Dedifferentiated amniotic fluid mesenchymal stem cell (primary cell): Measurements from ENCODE around the gene STIP1.

Experiments
- DNase-seq: peaks from one replicate; pipeline ENCODE4 v3.0.0-alpha.2; 2016; ENCODE audit errors: extremely low spot score

Gene STIP1

DNA sequence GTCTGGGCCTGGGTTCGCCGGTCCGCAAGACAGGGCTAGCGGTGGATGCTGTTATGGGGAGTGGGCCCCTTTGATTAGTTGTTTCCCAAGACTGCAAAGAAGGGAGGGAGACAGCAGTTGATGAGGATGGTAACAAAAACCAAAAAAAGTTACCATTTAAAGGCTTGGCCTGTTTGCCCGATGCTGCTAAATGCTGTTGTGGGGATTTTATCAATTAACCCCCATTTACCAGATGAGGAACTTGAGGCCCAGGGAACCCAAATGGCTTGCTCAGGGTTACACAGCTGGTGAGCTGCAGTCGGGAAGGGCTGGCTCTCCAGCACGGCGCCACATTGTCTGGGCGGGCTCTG is 36.7 kb downstream of the STIP1 start:
- DNase-seq = no peak

- no peak for DNase-seq
These were observed 37.2 kb downstream of the STIP1 start for GRCh38 chr11:64223001-64223651.

- no peak for DNase-seq
These were observed 38.4 kb downstream of the STIP1 start for GRCh38 chr11:64224151-64224890.

DNA sequence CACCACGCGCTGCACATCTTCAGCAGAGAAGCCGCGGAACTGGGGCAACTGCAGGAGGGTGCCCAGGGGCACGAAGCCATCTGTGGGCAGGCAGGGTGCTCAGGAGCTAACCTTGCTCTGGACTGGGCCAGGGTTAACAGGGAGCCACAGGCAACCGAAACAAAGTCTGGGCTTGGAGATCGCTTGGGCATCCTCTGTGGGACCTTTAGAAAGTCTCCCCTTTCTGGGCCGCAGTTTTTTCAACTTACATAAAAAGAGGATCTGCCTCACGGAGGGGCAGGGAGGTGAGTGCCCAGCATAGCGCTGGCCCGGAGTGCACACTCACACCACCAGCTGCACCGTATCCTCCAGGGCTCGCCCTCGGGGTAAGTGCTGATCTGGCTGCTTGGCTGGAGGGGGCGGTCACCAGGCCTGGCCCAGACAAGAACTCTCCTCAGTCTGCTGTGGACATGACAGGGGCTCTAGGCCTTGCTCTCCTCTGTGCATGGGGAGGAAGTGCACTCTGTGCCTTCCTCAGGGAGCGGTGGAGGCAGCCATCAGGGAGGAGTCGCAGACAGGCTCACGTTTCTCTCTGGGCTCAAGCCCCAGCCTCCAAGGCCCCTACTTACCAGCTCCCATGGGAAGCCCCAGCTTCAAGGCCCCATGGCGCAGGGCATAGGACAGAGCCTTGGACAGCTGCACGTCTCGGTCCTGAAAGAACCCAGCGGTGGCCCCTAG is 39.1 kb downstream of the STIP1 start:
- no peak for DNase-seq

DNA sequence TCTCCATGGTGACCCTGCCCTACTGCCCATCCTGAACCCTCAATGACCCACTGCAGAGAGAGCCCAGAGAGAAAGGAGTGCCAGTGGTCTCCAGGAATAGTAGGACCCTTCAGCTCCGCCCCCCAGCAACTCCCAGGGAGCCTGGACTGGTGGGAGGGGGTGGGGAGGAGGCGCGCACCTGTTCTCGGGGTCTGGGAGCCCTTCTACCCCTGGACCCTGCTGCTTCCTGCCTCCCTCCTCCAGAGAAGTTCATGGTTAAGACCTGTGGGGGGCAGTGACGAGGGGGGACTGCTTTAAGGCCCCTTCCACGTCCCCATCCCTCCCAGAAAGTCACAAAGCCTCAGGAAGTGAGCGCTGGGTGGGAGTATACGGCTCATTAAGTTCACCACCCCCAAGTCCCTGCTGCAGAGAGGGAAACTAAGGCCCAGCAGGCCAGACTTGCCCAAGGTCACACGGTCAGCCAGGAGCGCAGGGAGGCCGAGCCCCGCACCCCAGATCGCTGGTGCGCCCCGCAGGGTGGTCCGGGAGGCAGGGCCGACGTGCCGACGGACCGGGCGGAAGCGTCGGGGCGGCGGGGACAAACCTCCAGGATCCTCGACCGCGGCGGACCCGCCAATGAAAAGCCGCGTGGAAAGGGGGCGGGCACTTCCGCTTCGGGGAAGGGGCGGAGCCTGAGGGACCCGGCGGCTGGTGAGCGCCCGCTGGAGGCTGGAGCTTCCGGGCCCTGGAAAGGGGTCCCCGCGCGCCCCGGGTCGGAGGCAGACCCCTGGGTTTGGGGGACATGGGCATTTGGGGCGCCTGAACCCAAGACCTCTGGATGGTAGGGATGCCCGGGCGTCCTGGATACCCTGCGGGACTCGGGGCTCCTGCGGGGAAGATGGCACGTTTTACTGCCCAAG is 39.9 kb downstream of the STIP1 start, which contains the start of the genes NUDT22 and TRPT1:
NUDT22 (plus strand) TSS at position 667 of the 899 bp plus-strand sequence. CDS start 379 bp downstream, outside the sequence.
TRPT1 (minus strand) TSS at position 579 of the 899 bp plus-strand sequence; CDS start at position 253, 326 bp downstream.
- DNase-seq = peak; percentile 69

GRCh38 chr11:64226507-64227051 is 40.6 kb downstream of the STIP1 start:
- DNase-seq = no peak

GRCh38 chr11:64227405-64227956 is 41.5 kb downstream of the STIP1 start:
- DNase-seq = no peak

DNA sequence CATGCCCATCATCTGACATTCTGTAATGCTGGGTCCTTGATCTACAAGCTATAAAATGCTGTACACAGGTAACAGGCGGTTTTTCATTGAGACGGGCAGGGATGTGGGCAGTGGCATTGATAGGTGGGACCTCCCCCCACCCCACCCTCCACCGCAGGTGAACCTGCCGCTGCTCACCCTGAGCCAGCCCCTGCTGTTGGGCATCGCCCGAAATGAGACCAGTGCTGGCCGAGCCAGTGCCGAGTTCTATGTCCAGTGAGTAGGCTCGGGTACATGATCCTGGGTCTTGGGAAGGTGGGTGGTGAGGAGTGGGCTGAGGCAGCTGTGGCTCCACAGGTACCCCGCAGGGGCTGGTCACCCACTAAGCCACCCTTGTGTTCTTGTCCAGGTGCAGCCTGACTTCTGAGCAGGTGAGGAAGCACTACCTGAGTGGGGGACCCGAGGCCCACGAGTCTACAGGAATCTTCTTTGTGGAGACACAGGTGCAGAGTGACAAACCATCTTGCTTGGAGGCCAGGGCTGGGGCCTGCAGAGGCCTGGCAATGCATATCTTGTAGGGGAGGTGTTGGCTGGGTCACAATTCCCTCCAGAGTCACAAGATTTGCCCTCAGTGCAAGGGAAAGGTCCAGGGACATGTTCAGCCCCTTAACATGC is 43.2 kb downstream of the STIP1 start:
- no peak for DNase-seq

DNA sequence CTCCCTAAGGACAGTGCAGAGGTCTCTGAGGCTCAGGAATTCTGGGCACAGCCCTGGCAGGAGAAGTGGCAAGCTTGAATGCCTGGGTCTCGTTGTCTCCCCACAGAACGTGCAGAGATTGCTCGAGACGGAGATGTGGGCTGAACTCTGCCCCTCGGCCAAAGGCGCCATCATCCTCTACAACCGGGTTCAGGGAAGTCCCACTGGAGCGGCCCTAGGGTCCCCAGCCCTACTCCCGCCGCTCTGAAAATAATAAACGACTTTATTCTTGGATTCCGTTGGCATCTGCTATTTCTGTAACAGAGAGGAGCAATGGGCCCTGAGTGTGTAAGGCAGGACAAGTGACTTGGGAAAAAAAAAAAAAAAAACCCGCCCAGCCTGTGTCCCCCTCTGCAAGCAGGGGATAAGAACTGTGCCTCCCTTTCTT is 43.8 kb downstream of the STIP1 start:
- no peak for DNase-seq

DNA sequence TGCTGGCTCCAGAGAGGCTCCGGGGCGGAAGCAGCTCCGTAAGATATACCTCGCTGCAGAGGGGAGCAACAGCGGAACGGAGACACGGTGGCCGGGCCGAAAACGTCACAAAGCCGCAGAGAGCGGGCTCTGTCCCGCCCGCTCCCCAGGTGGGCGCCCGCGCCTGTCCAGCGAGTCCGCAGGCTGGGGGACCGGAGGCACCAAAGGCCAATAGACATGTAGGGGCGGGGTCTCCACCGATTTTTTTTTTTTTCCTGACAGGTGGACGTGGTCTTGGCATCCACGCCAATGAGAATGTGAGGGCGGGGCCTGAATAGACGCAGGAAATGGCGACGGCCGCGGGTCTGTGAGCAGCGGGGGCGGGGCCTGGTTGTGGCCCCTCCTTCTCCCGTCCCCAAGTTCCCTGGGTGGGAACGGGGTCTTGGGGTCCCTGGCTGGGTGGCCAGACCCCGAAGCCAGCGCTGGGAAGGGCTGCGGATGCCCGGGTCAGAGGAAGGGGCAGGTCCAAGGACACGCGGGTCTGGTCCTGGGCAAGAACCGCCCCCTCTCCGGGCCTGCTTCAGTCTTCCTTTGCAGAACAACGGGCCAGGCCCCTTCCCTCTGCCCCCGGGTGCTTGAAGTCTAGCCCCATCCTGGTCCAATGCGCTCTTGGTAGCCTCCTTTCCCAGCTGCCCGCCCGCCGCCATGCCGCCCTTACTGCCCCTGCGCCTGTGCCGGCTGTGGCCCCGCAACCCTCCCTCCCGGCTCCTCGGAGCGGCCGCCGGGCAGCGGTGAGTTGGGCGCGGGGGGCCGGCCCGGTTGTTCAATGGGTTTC is 44.4 kb downstream of the STIP1 start, which contains the start of gene DNAJC4:
DNAJC4 (plus strand) TSS at position 378 of the 814 bp plus-strand sequence; CDS start at position 685, 307 bp downstream.
- DNase-seq = peak; percentile 63

DNA sequence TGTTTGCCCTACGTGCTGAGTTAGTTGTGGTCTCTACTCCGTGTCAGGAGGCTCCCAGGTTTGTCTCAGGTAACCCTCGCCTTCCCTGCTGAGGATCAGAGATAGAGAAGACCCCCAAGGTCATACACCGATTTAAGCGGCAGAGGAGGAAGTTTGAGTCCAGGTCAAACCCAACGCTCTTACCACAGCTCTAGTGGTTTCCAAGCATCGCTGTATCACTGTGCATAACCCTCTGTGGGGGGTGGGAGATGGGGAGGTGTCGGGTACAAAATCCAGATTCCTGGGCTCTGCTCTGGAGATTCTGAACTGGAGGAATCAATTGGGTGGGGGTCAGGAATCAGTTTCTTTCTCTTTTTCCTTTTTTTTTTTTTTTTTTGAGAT is 45.0 kb downstream of the STIP1 start:
- no peak for DNase-seq

DNA sequence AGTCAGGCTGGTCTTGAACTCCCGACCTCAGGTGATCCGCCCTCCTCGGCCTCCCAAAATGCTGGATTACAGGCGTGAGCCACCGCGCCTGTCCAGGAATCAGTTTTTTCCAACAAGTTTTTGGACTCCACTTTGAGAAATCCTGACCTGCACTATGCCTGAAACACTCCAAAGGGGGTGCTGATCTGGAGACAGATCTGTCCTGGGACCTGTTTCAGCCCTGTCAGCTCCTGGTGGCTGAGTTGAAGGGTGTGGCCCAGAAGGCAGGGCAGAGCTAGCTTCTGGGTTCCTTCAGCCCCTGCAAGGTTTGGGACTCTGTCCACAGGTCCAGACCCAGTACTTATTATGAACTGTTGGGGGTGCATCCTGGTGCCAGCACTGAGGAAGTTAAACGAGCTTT is 45.6 kb downstream of the STIP1 start:
- no peak for DNase-seq

GRCh38 chr11:64232182-64232966 is 46.4 kb downstream of the STIP1 start:
- no peak for DNase-seq

GRCh38 chr11:64232967-64233315 is 47.0 kb downstream of the STIP1 start:
- DNase-seq = no peak

DNA sequence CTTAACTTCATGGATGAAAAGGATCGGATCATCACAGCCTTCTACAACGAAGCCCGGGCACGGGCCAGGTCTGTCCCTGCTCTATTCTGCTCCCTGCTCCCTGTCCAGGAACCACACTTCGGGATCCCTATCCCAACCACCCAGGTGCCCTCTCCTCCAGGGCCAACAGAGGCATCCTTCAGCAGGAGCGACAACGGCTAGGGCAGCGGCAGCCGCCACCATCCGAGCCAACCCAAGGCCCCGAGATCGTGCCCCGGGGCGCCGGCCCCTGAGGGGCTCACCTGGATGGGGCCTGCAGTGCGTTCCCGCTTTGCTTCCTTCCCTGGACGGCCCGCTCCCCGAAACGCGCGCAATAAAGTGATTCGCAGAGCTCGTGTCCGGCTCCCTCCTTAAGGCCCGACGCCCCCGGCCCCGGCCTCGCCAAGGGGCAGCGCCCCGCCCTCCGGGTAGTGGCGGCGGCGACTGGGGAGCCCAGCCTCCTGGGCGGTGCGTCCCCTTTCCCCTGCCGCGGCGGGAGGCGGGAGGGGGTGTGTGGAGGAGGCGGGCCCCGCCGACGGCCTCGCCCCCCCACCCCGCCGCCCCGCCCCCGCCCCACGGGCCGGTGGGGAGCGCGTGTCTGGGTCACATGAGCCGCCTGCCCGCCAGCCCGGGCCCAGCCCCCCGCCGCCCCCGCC is 48.1 kb downstream of the STIP1 start, which contains the start of gene VEGFB:
VEGFB (plus strand) TSS at position 672 of the 674 bp plus-strand sequence. CDS start 250 bp downstream, outside the sequence.
- no peak for DNase-seq

DNA sequence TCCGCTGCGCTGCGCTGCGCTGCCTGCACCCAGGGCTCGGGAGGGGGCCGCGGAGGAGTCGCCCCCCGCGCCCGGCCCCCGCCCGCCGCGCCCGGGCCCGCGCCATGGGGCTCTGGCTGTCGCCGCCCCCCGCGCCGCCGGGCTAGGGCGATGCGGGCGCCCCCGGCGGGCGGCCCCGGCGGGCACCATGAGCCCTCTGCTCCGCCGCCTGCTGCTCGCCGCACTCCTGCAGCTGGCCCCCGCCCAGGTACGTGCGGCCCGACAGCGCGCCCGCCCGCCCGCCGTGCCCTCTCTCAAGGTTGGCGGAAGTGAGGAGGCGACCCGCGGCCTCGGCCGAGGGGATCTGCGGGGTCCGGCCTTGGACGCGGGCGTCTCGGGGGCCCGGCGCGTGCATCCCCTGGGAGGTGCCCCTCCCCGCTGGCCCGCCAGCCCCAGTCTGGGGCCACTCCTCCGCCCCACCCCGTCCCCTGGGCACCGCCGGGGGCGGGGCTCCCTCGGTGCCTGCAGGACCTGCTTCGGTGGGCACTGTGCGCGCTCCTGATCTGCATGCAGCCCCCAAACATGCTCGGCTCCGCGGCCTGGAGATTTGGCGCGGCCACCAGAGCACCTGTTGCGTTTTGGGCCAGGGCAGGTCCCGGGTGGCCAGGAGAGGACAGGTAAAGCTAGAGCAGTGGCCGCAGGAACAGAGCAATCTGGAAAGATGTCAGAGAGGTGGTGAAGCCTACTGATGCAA is 48.8 kb downstream of the STIP1 start:
- no peak for DNase-seq

GRCh38 chr11:64235437-64236161 is 49.6 kb downstream of the STIP1 start:
- no peak for DNase-seq
